Lower lobe of right lung (tissue), 2 donors: Measurements from ENCODE around the gene TTLL5. TPM values are rescaled to one million over a fixed set of nuclear protein-coding genes. Genes with fewer than 3 reads are reported as not detected.

Source experiments
- ATAC-seq, 2 donors: fragments of 200-7000 bp; cut with Tn5 transposase; one replicate each; pipeline ENCODE4 v1.9.1; 2020 to 2022; ENCODE audit warnings: mild to moderate bottlenecking in 2 of 2, moderate library complexity in 2 of 2
- DNase-seq: peaks from one replicate; pipeline ENCODE4 v3.0.0-alpha.2; 2020
- H3K27ac ChIP-seq: fragments of 200-600 bp; one replicate; pipeline ENCODE4 v1.8.0; 2022
- H3K27me3 ChIP-seq: fragments of 200-600 bp; one replicate; pipeline ENCODE4 v1.8.0; 2022; ENCODE audit warnings: low read depth
- H3K36me3 ChIP-seq: fragments of 200-600 bp; one replicate; pipeline ENCODE4 v1.8.0; 2022; ENCODE audit warnings: mild to moderate bottlenecking
- H3K4me1 ChIP-seq: fragments of 200-600 bp; one replicate; pipeline ENCODE4 v1.8.0; 2022
- H3K4me3 ChIP-seq: fragments of 200-600 bp; one replicate; pipeline ENCODE4 v1.8.0; 2022; ENCODE audit warnings: mild to moderate bottlenecking
- H3K9me3 ChIP-seq: fragments of 200-600 bp; one replicate; pipeline ENCODE4 v1.8.0; 2022
- intact Hi-C: fragments of 100-400 bp; cut with DNase I; formaldehyde crosslinking; loops from one replicate; pipeline ENCODE4 v1.11.0; 2022
- total RNA-seq: library from RNA; stranded (reverse); fragmentation: NEBNext Ultra II Directional; extraction: Animal tissue kit (Norgen Biotek cat#: 25700); gene quantifications from one replicate; pipeline ENCODE4 v1.2.1, GENCODE V29; 2021
- TF ChIP-seq, protein P1 (sequence below): fragments of 200-600 bp; IDR thresholded peaks from one replicate; pipeline ENCODE4 v1.8.0; 2022; ENCODE audit warnings: antibody characterized with exemption, mild to moderate bottlenecking
- donor health status: DM: no; HTN: yes; CAD: no; lungs with severe emphysema.

The TTLL5 gene
- total RNA-seq, 1 donor from 2014 or later: 32.6 TPM

DNA sequence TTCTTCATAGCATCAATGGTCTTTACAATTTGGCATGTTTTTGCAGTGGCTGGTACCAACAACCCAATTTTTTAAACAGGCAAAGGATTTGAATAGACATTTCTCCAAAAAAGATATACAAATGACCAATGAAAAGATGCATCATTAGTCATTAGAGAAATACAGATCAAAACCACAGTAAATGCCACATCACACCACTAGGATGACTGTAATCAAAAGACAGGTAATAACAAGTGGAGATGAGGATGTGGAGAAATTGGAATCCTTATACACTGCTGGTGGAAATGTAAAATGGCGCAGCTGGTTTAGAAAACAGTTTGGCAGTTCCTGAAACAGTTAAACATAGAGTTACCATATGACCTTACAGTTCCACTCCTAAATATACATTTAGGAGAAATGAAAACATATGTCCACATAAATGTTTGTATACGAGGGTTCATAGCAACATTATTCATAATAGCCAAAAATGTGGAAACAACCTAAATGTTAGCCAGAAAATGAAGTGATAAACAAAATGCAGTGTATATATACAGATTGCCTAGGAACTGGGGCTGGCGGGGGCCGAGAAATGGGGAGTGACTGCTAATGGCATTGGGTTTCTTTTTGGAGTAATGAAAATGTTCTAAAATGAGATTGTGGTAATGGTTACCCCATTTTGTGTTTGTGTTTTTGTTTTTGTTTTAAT, 265.5 kb downstream of the TTLL5 start:
- Histone ChIP-seq H3K4me3 (no peak overlapping the region), H3K36me3 (no peaks in the 10 kb centered on the region), H3K27ac (no peak overlapping the region), H3K9me3 (no peaks in the 10 kb centered on the region), H3K4me1 (no peaks in the 10 kb centered on the region), H3K27me3 (no peaks in the 10 kb centered on the region)
- ATAC-seq (no peak), DNase-seq (no peak)
- intact Hi-C loops: no loop called here
- TF ChIP-seq, protein P1, sequence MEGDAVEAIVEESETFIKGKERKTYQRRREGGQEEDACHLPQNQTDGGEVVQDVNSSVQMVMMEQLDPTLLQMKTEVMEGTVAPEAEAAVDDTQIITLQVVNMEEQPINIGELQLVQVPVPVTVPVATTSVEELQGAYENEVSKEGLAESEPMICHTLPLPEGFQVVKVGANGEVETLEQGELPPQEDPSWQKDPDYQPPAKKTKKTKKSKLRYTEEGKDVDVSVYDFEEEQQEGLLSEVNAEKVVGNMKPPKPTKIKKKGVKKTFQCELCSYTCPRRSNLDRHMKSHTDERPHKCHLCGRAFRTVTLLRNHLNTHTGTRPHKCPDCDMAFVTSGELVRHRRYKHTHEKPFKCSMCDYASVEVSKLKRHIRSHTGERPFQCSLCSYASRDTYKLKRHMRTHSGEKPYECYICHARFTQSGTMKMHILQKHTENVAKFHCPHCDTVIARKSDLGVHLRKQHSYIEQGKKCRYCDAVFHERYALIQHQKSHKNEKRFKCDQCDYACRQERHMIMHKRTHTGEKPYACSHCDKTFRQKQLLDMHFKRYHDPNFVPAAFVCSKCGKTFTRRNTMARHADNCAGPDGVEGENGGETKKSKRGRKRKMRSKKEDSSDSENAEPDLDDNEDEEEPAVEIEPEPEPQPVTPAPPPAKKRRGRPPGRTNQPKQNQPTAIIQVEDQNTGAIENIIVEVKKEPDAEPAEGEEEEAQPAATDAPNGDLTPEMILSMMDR: no peak

DNA sequence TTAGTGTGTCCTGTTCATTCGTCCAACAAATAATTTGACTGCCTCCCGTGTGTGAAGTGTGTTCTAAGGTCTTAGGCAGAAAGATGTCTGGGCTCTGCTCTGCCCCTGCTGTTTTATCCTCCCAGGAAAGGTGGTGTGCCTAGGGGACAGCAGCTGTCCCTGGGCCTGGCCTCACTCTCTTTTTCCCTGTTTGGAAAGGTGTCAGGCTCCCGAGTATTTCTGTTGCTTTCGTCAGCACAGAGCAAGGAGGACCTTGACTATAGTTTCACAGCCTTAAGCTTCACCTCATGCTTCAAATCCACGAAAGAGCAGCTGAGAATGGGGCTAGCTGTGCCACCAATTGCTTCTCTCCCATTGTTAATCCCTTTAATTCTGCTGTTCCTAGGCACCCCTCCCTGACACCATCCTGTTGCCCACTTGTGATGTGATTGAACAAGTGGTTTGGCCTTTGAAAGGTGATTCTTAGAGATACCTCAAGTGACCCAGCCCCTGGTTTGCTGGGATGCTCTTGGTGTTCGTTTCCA, 266.6 kb downstream of the TTLL5 start:
- no peak for ATAC-seq
- no peak for DNase-seq
- H3K9me3 ChIP-seq: no peaks in the 10 kb centered on the region
- TF ChIP-seq, protein P1: no peak
- no peaks in the 10 kb centered on the region for H3K4me1 ChIP-seq
- intact Hi-C loops: no loop called here
- no peak overlapping the region for H3K27ac ChIP-seq
- no peaks in the 10 kb centered on the region for H3K27me3 ChIP-seq
- H3K4me3 ChIP-seq: no peak overlapping the region
- no peaks in the 10 kb centered on the region for H3K36me3 ChIP-seq

DNA sequence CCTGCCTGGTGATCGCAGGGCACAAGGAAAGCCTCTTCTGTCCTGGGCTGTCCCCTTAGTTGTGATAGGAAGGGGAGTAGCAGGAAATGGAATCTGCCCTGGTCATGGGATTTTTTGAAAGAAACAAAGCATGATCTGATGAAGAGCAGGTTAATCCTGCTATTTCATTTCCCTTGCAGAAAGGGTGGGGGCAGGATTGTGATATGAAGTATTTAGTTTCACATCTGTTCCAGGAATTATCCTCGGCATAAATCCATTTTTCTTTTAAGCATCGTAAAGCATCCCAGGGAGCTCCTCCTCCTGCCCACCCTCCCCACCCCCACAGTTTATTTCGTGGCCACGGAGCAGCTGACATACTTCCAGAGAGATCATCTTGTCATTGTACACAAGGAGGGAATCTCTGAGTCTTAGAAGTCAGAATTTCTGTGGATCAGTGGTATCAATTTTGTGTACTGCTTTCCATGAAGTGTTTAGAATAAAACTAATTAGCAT, 267.7 kb downstream of the TTLL5 start:
- no peak overlapping the region for H3K27ac ChIP-seq
- no peak for DNase-seq
- intact Hi-C loops: no loop called here
- peaks cover 2% of the 10 kb centered on the region for H3K36me3 ChIP-seq
- TF ChIP-seq, protein P1: no peak
- no peaks in the 10 kb centered on the region for H3K9me3 ChIP-seq
- no peaks in the 10 kb centered on the region for H3K4me1 ChIP-seq
- H3K4me3 ChIP-seq: no peak overlapping the region
- no peak for ATAC-seq
- no peaks in the 10 kb centered on the region for H3K27me3 ChIP-seq

DNA sequence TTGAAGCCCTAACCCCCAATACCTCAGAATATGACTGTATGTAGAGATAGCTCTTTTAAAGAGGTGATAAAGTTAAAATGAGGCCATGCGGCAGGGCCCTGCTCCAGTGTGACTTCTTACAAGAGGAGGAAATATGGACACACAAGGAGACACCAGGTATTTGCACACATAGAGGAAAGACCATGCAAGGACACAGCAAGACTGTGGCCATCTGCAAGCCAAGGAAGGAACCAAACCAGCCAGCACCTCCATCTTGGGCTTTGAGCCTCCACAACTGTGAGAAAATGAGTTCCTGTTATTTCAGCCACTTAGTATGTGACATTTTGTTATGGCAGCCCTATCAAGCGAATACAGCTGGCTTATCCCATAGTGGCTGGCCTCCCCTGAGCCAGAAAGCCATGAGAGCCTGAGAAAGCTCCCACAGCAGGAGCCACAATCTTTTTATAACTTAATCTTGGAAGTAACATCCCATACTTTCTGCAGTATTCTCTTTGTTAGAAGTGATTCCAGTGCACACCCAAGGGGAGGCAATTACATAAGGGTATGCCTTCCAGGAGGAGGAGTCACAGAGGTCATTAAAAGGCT, 272.8 kb downstream of the TTLL5 start:
- DNase-seq (no peak), ATAC-seq (no peak)
- Histone ChIP-seq H3K9me3 (no peaks in the 10 kb centered on the region), H3K4me3 (no peak overlapping the region), H3K4me1 (no peaks in the 10 kb centered on the region), H3K36me3 (peaks cover 6% of the 10 kb centered on the region), H3K27ac (no peak overlapping the region), H3K27me3 (no peaks in the 10 kb centered on the region)
- TF ChIP-seq, protein P1: no peak
- intact Hi-C loops: no loop called here

DNA sequence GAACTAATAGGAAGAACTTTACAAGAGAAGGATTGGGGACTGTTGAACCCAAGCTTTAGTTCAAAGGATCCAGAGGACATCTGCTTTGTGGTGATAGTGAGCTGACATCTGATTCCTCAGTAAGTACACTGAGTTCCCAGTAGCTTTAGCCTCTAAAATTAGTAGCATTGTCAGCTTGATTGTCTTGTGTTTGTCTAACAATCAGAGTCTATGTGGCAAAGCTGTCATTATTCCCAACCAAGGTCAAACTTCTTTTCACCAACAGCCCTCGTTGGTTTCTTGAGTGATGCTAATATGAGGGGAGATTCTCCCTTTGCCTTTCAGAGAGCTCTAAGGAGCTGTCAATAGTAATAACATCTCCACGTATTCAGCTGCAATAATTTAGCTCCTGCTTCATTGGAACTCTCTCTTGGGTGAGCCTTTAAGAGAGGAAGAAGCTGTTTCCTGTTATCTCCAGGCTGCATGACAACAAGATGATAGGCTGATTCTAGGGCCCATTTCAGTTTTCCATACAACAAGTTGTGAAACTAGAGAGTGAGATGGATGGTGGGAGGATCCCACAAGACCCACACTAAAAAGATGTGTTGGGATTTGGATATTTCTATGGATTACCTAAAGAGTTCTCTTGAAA, 274.1 kb downstream of the TTLL5 start:
- TF ChIP-seq, protein P1: no peak
- Histone ChIP-seq H3K4me1 (no peaks in the 10 kb centered on the region), H3K4me3 (no peak overlapping the region), H3K27me3 (no peaks in the 10 kb centered on the region), H3K27ac (no peak overlapping the region), H3K9me3 (no peaks in the 10 kb centered on the region), H3K36me3 (peaks cover 6% of the 10 kb centered on the region)
- no peak for ATAC-seq
- intact Hi-C loops: no loop called here
- no peak for DNase-seq
